Right lobe of liver (tissue), 6 donors: Measurements from ENCODE around the gene WDR20. TPM values are rescaled to one million over a fixed set of nuclear protein-coding genes. Genes with fewer than 3 reads are reported as not detected.

ENCODE experiments used
- ATAC-seq, 4 donors: fragments of 200-7000 bp; cut with Tn5 transposase; one replicate each; pipeline ENCODE4 v1.9.1; 2020; ENCODE audit warnings: mild to moderate bottlenecking in 4 of 4, moderate library complexity in 4 of 4
- DNase-seq, 3 donors: peaks; one replicate each; pipeline ENCODE4 v3.0.0-alpha.2; 2020
- H3K27ac ChIP-seq, 3 donors: fragments of 200-600 bp; one replicate each; pipeline ENCODE4 v1.8.0; 2022
- H3K27me3 ChIP-seq, 2 donors: fragments of 200-600 bp; one replicate each; pipeline ENCODE4 v1.8.0; 2022
- H3K36me3 ChIP-seq, 4 donors: fragments of 200-600 bp; sonication (generic) in 1 of 4; one replicate each; pipeline versions ENCODE4 v1.5.1 to v1.8.0; 2017 to 2022; ENCODE audit warnings: control low read depth in 1 of 4
- H3K4me1 ChIP-seq, 4 donors: fragments of 200-600 bp; sonication (generic) in 1 of 4; one replicate each; pipeline versions ENCODE4 v1.5.1 to v1.8.0; 2017 to 2022; ENCODE audit warnings: control low read depth in 1 of 4
- H3K4me3 ChIP-seq, 3 donors: fragments of 200-600 bp; one replicate each; pipeline ENCODE4 v1.8.0; 2022
- H3K9me3 ChIP-seq, 4 donors: fragments of 200-600 bp; sonication (generic) in 1 of 4; one replicate each; pipeline versions ENCODE4 v1.5.1 to v1.8.0; 2017 to 2022; ENCODE audit warnings: control low read depth in 1 of 4
- POLR2A ChIP-seq: fragments of 450-650 bp; IDR thresholded peaks from one replicate; pipeline ENCODE4 v1.6.1; 2017; ENCODE audit warnings: antibody characterized with exemption, mild to moderate bottlenecking
- WGBS: methylation state at CpG from one replicate; pipeline ENCODE4 v1.1.6; 2018; ENCODE audit warnings: low coverage, low lambda C conversion rate; ENCODE audit not compliant: insufficient coverage; ENCODE audit errors: missing lambda C conversion rate; 5-methylcytosine and 5-hydroxymethylcytosine counted together
- intact Hi-C, 2 donors: fragments of 100-400 bp; cut with DNase I; formaldehyde crosslinking; loops; one replicate each; pipeline versions ENCODE4 v1.11.2 to v1.14.1; 2022
- total RNA-seq, 6 experiments: library from RNA; depleted of rRNA in 2 of 6; stranded (reverse); fragments of >200 nt in 2 of 6; fragmentation: NEBNext Ultra II Directional in 3 of 6; extraction: Animal tissue kit (Norgen Biotek cat#: 25700) in 3 of 6; gene quantifications; one replicate each; pipeline versions ENCODE4 v1.1.0 to v1.2.4, GENCODE V29; 2016 to 2023
- TF ChIP-seq, protein P1 (sequence below), 4 donors: fragments of 200-600 bp in 3 of 4; fragments of 450-650 bp in 1 of 4; IDR thresholded peaks; one replicate each; pipeline versions ENCODE4 v1.5.1 to v1.8.0; 2016 to 2022; ENCODE audit warnings: antibody characterized with exemption in 4 of 4, mild to moderate bottlenecking in 2 of 4
- donor health status: DM: no; HTN: yes; CAD: no.
- donor health status: DM: no; HTN: no; CAD: no.
- donor health status: DM: no; HTN: no; CAD: no.
- donor health status: DM: no; HTN: yes; CAD: no.
- donor health status: DM: no; HTN: yes; CAD: no.

The WDR20 gene
- total RNA-seq, 6 experiments from 2014 or later: 6.3 to 14.7 (median 12.4) TPM

GRCh38 chr14:102154121-102154520 is 14.4 kb downstream of the WDR20 start:
- DNase-seq: no peak
- no peaks in the 10 kb centered on the region for H3K27me3 ChIP-seq
- intact Hi-C loops: no loop called here
- 100% methylated on average over 1 of the region's 1 CpG for WGBS
- H3K9me3 ChIP-seq: no peaks in the 10 kb centered on the region
- no peak for ATAC-seq
- no peak overlapping the region for H3K27ac ChIP-seq
- TF ChIP-seq, protein P1, sequence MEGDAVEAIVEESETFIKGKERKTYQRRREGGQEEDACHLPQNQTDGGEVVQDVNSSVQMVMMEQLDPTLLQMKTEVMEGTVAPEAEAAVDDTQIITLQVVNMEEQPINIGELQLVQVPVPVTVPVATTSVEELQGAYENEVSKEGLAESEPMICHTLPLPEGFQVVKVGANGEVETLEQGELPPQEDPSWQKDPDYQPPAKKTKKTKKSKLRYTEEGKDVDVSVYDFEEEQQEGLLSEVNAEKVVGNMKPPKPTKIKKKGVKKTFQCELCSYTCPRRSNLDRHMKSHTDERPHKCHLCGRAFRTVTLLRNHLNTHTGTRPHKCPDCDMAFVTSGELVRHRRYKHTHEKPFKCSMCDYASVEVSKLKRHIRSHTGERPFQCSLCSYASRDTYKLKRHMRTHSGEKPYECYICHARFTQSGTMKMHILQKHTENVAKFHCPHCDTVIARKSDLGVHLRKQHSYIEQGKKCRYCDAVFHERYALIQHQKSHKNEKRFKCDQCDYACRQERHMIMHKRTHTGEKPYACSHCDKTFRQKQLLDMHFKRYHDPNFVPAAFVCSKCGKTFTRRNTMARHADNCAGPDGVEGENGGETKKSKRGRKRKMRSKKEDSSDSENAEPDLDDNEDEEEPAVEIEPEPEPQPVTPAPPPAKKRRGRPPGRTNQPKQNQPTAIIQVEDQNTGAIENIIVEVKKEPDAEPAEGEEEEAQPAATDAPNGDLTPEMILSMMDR (IDR thresholded peaks at IDR 0.05): no peak
- no peak for TF ChIP-seq POLR2A
- peaks cover 0 to 8% (median 6%) of the 10 kb centered on the region in 4 donors for H3K4me1 ChIP-seq
- no peaks in the 10 kb centered on the region for H3K36me3 ChIP-seq
- H3K4me3 ChIP-seq: no peak overlapping the region

DNA sequence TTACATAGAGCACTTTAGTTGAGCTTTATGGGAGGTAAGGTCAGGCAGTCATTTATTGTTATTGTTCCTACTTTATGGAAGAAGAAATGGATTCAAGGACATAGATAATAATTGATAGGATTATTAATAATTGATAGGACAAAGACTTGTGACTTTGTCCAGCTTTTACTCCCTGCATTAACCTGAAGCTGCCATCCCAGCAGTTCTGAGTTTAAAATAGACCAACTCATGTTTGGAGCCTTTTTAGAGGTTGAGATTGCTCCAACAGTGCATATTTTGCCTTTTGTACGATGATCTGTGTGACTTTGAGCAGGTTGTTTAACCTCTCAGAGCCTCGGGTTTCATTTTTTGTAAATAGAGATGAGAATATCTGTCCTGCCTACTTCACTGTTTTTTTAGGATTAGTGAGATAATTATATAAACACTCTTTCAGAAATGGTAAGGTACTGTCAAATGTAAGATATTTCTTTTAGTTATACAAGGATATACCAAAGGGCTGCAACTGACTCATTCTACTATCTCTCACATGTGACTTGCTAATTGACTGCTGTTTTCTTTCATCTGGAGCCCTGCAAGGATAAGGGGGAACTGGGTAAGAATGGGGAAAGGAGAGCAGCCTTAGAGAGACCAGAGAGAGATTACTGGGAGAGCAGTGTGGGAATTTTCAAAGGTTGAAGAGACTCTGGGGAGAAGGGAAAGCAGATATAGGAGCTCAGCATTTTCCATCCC is 15.3 kb downstream of the WDR20 start:
- no peaks in the 10 kb centered on the region for H3K27me3 ChIP-seq
- peaks cover 0 to 8% (median 6%) of the 10 kb centered on the region in 4 donors for H3K4me1 ChIP-seq
- TF ChIP-seq POLR2A: no peak
- TF ChIP-seq, protein P1 (IDR thresholded peaks at IDR 0.05): no peak
- H3K36me3 ChIP-seq: no peaks in the 10 kb centered on the region
- DNase-seq (no peak), ATAC-seq (peak in 1 of 4 donors; percentile 48)
- no peaks in the 10 kb centered on the region for H3K9me3 ChIP-seq
- intact Hi-C loops: no loop called here
- no peak overlapping the region for H3K27ac ChIP-seq
- WGBS: 6% methylated on average over 2 of the region's 2 CpGs
- no peak overlapping the region for H3K4me3 ChIP-seq

DNA sequence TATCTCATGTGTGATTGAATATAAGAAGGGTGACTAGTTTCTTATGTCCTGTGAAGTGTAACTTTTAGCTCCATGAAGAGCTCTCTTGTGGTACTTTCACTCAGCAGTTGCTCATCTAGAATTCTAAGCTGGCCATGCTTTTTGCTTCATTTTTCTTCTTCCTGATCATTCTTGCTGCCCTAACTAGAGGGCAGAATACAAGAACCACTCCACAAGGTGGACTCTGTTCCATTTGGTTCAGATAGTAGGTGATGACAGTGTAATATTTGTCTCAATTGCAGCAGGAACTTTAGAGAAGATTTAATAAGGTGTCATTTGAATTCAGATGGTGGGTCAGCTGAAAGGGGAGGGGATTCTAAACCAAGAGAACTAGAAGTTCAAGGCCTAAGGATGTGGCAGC is 17.6 kb downstream of the WDR20 start:
- Histone ChIP-seq H3K36me3 (no peaks in the 10 kb centered on the region), H3K27ac (no peak overlapping the region), H3K4me3 (no peak overlapping the region), H3K27me3 (no peaks in the 10 kb centered on the region), H3K9me3 (no peaks in the 10 kb centered on the region), H3K4me1 (peaks cover 0 to 8% (median 6%) of the 10 kb centered on the region in 4 donors)
- TF ChIP-seq POLR2A: no peak
- TF ChIP-seq, protein P1 (IDR thresholded peaks at IDR 0.05): no peak
- DNase-seq (no peak), ATAC-seq (peak in 1 of 4 donors; percentile 18)
- intact Hi-C loops: no loop called here

DNA sequence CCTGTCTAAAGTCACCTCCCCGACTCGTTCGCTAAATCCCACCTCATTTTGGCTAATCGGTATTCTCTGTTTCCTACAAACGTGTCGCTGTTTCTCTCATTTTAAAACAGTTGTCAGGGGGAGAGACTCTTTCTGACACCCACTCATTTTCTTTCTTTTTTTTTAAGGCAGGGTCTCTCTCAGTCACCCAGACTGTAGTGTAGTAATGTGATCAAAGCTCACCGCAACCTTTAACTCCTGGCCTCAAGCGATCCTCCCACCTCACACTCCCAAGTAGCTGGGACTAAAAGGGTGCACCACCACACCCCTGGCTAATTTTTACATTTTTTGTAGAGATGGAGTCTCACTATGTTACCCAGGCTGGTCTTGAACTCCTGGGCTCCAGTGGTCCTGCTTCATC is 19.1 kb downstream of the WDR20 start:
- DNase-seq: no peak
- ATAC-seq: no peak
- H3K36me3 ChIP-seq: no peaks in the 10 kb centered on the region
- no peak overlapping the region for H3K4me3 ChIP-seq
- intact Hi-C loops: no loop called here
- H3K27me3 ChIP-seq: no peaks in the 10 kb centered on the region
- H3K4me1 ChIP-seq: peaks cover 0 to 8% (median 6%) of the 10 kb centered on the region in 4 donors
- 92% methylated on average over 8 of the region's 8 CpGs for WGBS
- no peaks in the 10 kb centered on the region for H3K9me3 ChIP-seq
- H3K27ac ChIP-seq: no peak overlapping the region
- no peak for TF ChIP-seq POLR2A
- TF ChIP-seq, protein P1 (IDR thresholded peaks at IDR 0.05): no peak
